Astrocyte (in vitro differentiated cells and primary cell): ENCODE data around the gene ZNF407.

Source experiments
- CTCF ChIP-seq: IDR thresholded peaks from 2 replicates; pipeline ENCODE4 v1.5.1; 2011; ENCODE audit warnings: low read depth, mild to moderate bottlenecking, inconsistent platforms, low read length, moderate library complexity; ENCODE audit not compliant: insufficient read depth
- EZH2 ChIP-seq: IDR thresholded peaks from 2 replicates; pipeline ENCODE4 v1.6.1; 2012; ENCODE audit warnings: mild to moderate bottlenecking, low read length, inconsistent platforms; ENCODE audit not compliant: insufficient read depth

GRCh38 chr18:74562775-74563174, 34.9 kb upstream of the ZNF407 start:
- TF ChIP-seq CTCF (no peak), EZH2 (no peak)
